Mucosa of rectum (tissue), 2 donors: ENCODE data around the gene GBP3.

Experiments used
- H3K27ac ChIP-seq, 2 donors: one replicate each; pipeline ENCODE4 v1.7.0; 2013; ENCODE audit warnings: inconsistent platforms in 2 of 2, low read depth in 2 of 2, low read length in 2 of 2
- H3K27me3 ChIP-seq, 2 donors: one replicate each; pipeline ENCODE4 v1.7.0; 2013; ENCODE audit warnings: low read length in 2 of 2; ENCODE audit not compliant: control insufficient read depth in 2 of 2, insufficient read depth in 2 of 2
- H3K36me3 ChIP-seq, 2 donors: one replicate each; pipeline ENCODE4 v1.7.0; 2013; ENCODE audit warnings: low read length in 2 of 2; ENCODE audit not compliant: control insufficient read depth in 2 of 2, insufficient read depth in 2 of 2
- H3K4me1 ChIP-seq, 2 donors: one replicate each; pipeline ENCODE4 v1.7.0; 2013; ENCODE audit warnings: low read length in 2 of 2, mild to moderate bottlenecking in 1 of 2; ENCODE audit not compliant: control insufficient read depth in 2 of 2, insufficient read depth in 2 of 2
- H3K4me3 ChIP-seq, 2 donors: one replicate each; pipeline ENCODE4 v1.7.0; 2013; ENCODE audit warnings: low read length in 2 of 2
- H3K9ac ChIP-seq, 2 donors: one replicate each; pipeline ENCODE4 v1.7.0; 2013; ENCODE audit warnings: low read length in 2 of 2, low read depth in 1 of 2, mild to moderate bottlenecking in 1 of 2
- H3K9me3 ChIP-seq, 2 donors: one replicate each; pipeline ENCODE4 v1.7.0; 2013; ENCODE audit warnings: low read length in 2 of 2; ENCODE audit not compliant: control insufficient read depth in 2 of 2
- donor health status: healthy.
- donor health status: Normal muscosa, but diverticular disease.

The GBP3 gene, protein sequence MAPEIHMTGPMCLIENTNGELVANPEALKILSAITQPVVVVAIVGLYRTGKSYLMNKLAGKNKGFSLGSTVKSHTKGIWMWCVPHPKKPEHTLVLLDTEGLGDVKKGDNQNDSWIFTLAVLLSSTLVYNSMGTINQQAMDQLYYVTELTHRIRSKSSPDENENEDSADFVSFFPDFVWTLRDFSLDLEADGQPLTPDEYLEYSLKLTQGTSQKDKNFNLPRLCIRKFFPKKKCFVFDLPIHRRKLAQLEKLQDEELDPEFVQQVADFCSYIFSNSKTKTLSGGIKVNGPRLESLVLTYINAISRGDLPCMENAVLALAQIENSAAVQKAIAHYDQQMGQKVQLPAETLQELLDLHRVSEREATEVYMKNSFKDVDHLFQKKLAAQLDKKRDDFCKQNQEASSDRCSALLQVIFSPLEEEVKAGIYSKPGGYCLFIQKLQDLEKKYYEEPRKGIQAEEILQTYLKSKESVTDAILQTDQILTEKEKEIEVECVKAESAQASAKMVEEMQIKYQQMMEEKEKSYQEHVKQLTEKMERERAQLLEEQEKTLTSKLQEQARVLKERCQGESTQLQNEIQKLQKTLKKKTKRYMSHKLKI

DNA sequence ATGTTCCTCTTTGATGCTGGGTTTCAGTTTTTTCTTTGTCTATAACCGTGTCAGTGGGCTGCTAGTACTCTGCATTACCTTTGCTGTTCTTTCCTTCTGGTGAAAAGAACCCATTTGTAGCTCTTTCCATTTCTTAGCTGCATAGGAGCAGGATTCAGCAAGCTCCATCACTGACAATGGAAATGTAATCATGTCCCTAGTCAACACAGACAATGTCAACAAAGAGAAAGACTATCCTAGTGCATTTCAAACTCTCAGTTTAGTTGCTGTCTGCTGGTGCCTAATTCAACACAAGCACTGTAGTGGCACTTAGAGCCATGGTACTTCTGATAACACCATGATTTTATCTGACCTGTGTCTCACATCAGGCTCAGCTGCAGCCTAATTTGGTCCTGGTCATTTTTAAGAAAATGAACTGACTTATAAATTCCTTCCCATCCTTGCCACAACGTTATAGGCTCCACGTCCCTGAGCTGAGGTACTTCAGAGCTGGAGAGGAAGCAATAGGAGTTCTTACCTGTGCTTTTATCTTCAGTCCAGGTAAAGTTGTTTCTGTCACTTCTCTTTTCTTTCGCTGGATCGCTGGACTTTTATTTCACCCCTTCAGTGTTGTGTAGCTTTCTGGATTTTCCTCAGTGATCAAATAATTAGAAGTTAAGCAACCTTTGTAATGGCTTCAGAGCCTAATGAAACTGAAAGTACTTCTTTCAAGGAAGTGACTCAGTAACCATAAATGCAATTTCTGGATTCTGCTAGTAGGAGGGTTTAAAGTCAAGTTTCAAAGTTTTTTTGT lies at the start of gene GBP3:
Gene GBP3 (minus strand): TSS at position 700 of the 793 bp plus-strand sequence. CDS start 2,145 bp downstream, outside the sequence.
- Histone ChIP-seq H3K36me3 (peaks cover 11 to 15% of the 10 kb centered on the region in 2 donors), H3K4me1 (peaks cover 11 to 16% of the 10 kb centered on the region in 2 donors), H3K27ac (peak within 1 kb of the TSS; percentile 87 to 93), H3K9ac (peak within 1 kb of the TSS; percentile 81 to 96), H3K4me3 (peak within 1 kb of the TSS; percentile 69 to 99), H3K27me3 (no peaks in the 10 kb centered on the region), H3K9me3 (no peaks in the 10 kb centered on the region)

DNA sequence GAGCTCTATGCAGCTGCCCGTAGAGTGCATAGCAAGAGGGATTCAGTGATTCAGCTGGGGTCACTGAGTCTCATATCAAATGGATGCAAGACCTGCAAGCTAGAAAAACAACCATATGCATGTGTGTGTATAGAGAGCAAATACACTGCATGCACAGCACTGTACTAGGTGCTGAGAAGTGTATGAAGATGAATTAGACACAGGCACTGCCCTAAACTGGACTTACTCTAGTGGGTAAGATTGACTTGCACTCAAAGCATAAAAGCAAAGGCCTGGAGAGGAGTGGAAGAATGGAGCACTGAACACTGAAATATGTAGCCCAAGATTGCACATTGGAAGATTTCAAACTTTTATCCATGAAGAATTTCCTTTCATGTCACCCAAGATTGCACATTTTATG lies 47.8 kb upstream of the GBP3 start:
- H3K9ac ChIP-seq = no peak overlapping the region
- H3K27ac ChIP-seq = no peak overlapping the region
- no peaks in the 10 kb centered on the region for H3K27me3 ChIP-seq
- H3K4me1 ChIP-seq = no peaks in the 10 kb centered on the region
- H3K36me3 ChIP-seq = no peaks in the 10 kb centered on the region
- no peaks in the 10 kb centered on the region for H3K9me3 ChIP-seq
- peak overlapping the region in 1 of 2 donors; percentile 68 for H3K4me3 ChIP-seq

DNA sequence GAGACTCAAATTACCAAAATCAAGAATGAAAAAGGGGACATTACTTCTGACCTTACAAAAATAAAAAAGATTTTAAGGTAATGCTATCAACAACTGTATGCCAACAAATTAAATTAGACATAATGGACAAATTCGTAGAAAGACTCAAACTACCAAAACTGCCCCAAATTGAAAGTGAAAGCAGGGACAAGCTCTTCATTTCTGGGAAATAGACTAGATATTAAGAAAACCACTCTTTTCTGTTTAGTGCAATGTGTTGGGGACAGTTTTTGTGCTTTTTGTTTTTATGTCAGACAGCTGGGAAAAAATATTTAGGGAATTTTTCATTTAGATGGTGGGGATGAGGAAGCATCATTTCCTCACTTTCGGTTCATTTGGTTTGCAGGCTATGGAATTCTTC lies 47.3 kb upstream of the GBP3 start:
- peak overlapping the region in 1 of 2 donors; percentile 28 for H3K9ac ChIP-seq
- peaks cover 0 to under 1% of the 10 kb centered on the region in 2 donors for H3K4me1 ChIP-seq
- H3K36me3 ChIP-seq = no peaks in the 10 kb centered on the region
- H3K27ac ChIP-seq = peak overlapping the region in 1 of 2 donors; percentile 37
- no peaks in the 10 kb centered on the region for H3K9me3 ChIP-seq
- H3K4me3 ChIP-seq = peak overlapping the region in 1 of 2 donors; percentile 68
- no peaks in the 10 kb centered on the region for H3K27me3 ChIP-seq

DNA sequence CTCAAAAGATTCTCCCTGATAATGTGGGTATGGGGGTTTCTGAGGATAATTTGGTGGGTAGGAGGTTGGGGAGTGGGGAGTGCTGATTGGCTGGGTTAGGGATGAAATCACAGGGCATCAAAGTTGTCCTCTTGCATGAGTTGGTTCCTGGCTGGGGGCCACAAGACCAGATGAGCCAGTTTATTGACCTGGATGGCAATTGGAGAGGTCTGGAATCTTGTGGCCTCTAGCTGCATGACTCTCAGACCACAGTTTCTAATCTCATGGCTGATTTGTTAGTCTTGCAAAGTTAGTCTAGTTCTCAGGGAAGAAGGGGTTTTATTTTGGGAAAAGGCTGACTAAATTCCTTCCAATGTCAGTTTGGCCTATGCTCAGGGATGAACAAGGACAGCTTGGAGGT lies 45.6 kb upstream of the GBP3 start:
- no peak overlapping the region for H3K27ac ChIP-seq
- no peaks in the 10 kb centered on the region for H3K27me3 ChIP-seq
- no peak overlapping the region for H3K9ac ChIP-seq
- no peaks in the 10 kb centered on the region for H3K36me3 ChIP-seq
- peaks cover 0 to 9% of the 10 kb centered on the region in 2 donors for H3K4me1 ChIP-seq
- no peaks in the 10 kb centered on the region for H3K9me3 ChIP-seq
- no peak overlapping the region for H3K4me3 ChIP-seq

DNA sequence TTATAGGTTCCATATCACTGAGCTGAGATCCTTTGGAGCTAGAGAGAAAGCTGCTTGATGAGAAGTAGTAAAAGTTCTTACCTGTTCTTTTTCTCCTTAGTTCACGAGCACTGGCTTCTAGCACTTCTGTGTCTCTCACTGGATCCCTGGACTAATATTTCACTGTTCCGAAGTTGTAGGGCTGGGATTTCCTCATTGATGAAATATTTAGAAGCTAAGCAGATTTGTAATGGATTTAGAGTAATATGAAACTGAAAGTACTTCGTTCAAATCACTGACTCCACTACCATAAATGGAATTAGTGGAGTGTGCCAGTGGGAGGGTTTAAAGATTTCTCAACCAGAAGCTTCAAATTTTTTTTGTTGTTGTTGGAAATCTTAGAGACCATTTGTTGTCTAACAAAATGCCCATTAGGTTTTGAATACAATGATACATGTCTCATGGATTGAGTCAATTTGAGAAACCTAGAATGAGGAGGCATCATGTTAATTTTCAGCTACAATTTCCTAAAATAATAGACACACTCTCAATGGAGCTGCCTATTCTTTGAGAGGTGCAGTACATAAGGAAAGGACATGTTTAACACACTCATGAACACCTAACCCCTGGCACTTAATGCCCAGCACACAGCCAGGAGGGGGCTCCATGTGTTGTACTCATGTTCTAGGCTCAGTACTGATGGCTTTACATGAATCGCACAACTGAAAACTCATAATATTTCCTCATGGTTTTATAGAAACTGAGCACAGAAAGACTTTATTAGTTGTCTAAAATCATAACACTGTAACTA lies 42.6 kb upstream of the GBP3 start, which contains the start of gene GBP1:
Gene GBP1 (minus strand): TSS at position 130 of the 790 bp plus-strand sequence. CDS start 1,974 bp downstream, outside the sequence.
- H3K4me1 ChIP-seq = peaks cover 0 to 12% of the 10 kb centered on the region in 2 donors
- no peaks in the 10 kb centered on the region for H3K9me3 ChIP-seq
- peak within 1 kb of the TSS; percentile 82 to 85 for H3K27ac ChIP-seq
- H3K9ac ChIP-seq = peak within 1 kb of the TSS; percentile 76 to 81
- peaks cover 0 to under 1% of the 10 kb centered on the region in 2 donors for H3K36me3 ChIP-seq
- H3K4me3 ChIP-seq = peak within 1 kb of the TSS; percentile 77 to 85
- H3K27me3 ChIP-seq = no peaks in the 10 kb centered on the region

DNA sequence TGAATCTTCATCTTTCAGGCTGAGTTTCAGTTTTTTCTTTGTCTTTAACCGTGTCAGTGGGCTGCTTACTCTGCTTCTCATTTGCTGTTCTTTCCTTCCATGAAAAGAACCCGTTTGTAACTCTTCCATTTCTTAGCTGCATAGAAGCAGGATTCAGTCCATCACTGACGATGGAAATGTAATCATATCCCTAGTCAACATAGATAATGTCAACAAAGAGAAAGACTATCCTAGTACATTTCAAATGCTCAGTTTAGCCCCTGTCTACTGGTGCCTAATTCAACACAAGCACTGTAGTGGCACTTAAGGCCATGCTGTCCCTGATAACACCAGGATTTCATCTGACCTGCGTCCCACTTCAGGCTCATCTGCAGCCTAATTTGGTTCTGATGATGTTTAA lies 42.0 kb upstream of the GBP3 start:
- Histone ChIP-seq H3K27me3 (no peaks in the 10 kb centered on the region), H3K27ac (peak overlapping the region; percentile 82 to 85), H3K4me1 (peaks cover 0 to 12% of the 10 kb centered on the region in 2 donors), H3K36me3 (peaks cover 0 to 3% of the 10 kb centered on the region in 2 donors), H3K9ac (peak overlapping the region; percentile 76 to 81), H3K9me3 (no peaks in the 10 kb centered on the region), H3K4me3 (peak overlapping the region; percentile 77 to 85)

DNA sequence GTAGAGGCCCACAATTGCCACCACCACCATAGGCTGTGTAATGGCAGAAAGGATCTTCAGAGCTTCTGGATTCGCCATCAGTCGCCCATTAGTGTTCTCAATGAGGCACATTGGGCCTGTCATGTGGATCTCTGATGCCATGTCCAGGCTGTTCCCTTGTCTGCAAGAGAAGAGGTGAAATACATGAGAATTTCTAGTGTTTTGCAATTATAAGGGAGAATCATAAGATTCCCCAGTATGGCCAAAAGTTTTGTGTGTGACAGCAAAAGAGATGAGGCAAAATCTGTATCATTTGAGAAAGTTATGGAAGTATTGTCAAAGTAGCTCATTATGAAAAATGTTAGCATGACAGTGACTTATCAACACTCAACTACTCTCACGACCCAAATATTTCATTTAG lies 40.4 kb upstream of the GBP3 start:
- H3K4me3 ChIP-seq = peak overlapping the region in 1 of 2 donors; percentile 85
- H3K9ac ChIP-seq = no peak overlapping the region
- H3K4me1 ChIP-seq = peaks cover 0 to 12% of the 10 kb centered on the region in 2 donors
- no peak overlapping the region for H3K27ac ChIP-seq
- H3K36me3 ChIP-seq = peaks cover 12 to 15% of the 10 kb centered on the region in 2 donors
- no peaks in the 10 kb centered on the region for H3K27me3 ChIP-seq
- no peaks in the 10 kb centered on the region for H3K9me3 ChIP-seq

DNA sequence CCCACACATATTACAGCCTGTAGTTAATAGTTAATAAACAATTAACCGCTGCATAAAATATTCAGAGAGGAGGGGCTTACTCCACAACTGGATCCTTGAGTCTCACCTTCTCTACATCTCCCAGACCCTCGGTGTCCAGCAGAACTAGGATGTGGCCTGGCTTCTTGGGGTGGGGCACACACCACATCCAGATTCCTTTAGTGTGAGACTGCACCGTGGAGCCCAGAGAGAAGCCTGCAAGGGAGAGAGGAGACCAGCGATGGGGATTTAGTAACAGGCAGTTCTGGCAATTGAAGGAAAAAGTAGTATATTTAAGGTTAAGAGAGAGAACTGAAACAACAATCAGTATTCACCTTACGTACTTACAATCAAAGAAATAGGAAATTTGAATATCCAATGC lies 37.4 kb upstream of the GBP3 start:
- H3K27me3 ChIP-seq = no peaks in the 10 kb centered on the region
- H3K4me3 ChIP-seq = no peak overlapping the region
- H3K9ac ChIP-seq = no peak overlapping the region
- peaks cover 0 to 12% of the 10 kb centered on the region in 2 donors for H3K4me1 ChIP-seq
- no peak overlapping the region for H3K27ac ChIP-seq
- H3K36me3 ChIP-seq = peaks cover 26 to 34% of the 10 kb centered on the region in 2 donors
- H3K9me3 ChIP-seq = no peaks in the 10 kb centered on the region

DNA sequence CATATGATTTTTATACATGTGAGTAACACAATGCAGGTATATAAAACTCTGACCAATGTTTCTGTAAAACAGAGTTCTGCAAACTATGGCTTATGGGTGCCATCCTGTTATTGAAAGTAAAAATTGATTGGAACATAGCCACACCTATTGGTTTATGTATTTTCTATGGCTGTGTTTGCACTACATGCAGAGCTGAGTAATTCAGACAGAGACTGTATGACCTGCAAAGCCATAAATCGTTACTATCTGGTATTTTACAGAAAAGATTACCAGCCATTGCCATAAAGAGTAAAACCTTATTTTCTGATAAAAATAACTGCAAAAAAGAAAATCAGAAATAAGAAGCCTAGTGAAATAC lies 29.3 kb upstream of the GBP3 start:
- H3K9ac ChIP-seq = no peak overlapping the region
- H3K4me3 ChIP-seq = no peak overlapping the region
- H3K4me1 ChIP-seq = peaks cover 0 to 9% of the 10 kb centered on the region in 2 donors
- no peak overlapping the region for H3K27ac ChIP-seq
- H3K27me3 ChIP-seq = no peaks in the 10 kb centered on the region
- H3K9me3 ChIP-seq = no peaks in the 10 kb centered on the region
- H3K36me3 ChIP-seq = peaks cover 10 to 16% of the 10 kb centered on the region in 2 donors
